Renal cortical epithelial cell (primary cell): Measurements from ENCODE around the gene VSIR. TPM values are rescaled to one million over a fixed set of nuclear protein-coding genes. Genes with fewer than 3 reads are reported as not detected.

Experiments
- total RNA-seq: library from RNA; depleted of rRNA; stranded (reverse); fragments of >200 nt; gene quantifications from 2 replicates; pipeline ENCODE4 v1.2.3, GENCODE V29; 2014

VSIR gene
- total RNA-seq, 1 donor from 2014 or later, result 14.0 TPM

Other genes starting within 250 kb of the VSIR start
- not detected in 2 replicates for gene C10orf105, start 53.7 kb downstream of the VSIR start, total RNA-seq
- 787 and 1,464 TPM in 2 replicates for gene PSAP, start 77.7 kb upstream of the VSIR start, total RNA-seq
- gene CHST3, start 190.9 kb upstream of the VSIR start, total RNA-seq, result 32.3 and 69.4 TPM in 2 replicates